Uterus (tissue), 4 donors: ENCODE results near the gene CP. TPM values are rescaled to one million over a fixed set of nuclear protein-coding genes. Genes with fewer than 3 reads are reported as not detected.

Source experiments
- DNase-seq, 2 donors: peaks; one replicate each; pipeline ENCODE4 v3.0.0-alpha.2; 2019 to 2020
- H3K27ac ChIP-seq, 2 donors: fragments of 200-600 bp; sonication (generic); 1 replicate in 1 of 2; 2 replicates in 1 of 2; pipeline ENCODE4 v1.5.1; 2016 to 2018
- H3K27me3 ChIP-seq, 2 donors: fragments of 200-600 bp; sonication (generic); one replicate each; pipeline ENCODE4 v1.5.1; 2018 to 2019; ENCODE audit warnings: control low read depth in 1 of 2
- H3K36me3 ChIP-seq, 2 donors: fragments of 200-600 bp; sonication (generic); one replicate each; pipeline ENCODE4 v1.5.1; 2019; ENCODE audit warnings: control low read depth in 1 of 2
- H3K4me1 ChIP-seq, 2 donors: fragments of 200-600 bp; sonication (generic); one replicate each; pipeline ENCODE4 v1.5.1; 2018 to 2019; ENCODE audit warnings: control low read depth in 1 of 2
- H3K4me3 ChIP-seq, 2 donors: fragments of 200-600 bp; sonication (generic); 1 replicate in 1 of 2; 2 replicates in 1 of 2; pipeline ENCODE4 v1.5.1; 2018 to 2019; ENCODE audit warnings: mild to moderate bottlenecking in 1 of 2
- H3K9me3 ChIP-seq, 2 donors: fragments of 200-600 bp; sonication (generic); one replicate each; pipeline ENCODE4 v1.5.1; 2019; ENCODE audit warnings: control low read depth in 1 of 2
- CTCF ChIP-seq, 4 experiments: fragments of 200-600 bp in 2 of 4; fragments of 450-650 bp in 2 of 4; sonication (generic) in 2 of 4; IDR thresholded peaks; one replicate each; pipeline ENCODE4 v1.5.1; 2016 to 2019; ENCODE audit warnings: antibody characterized with exemption in 4 of 4, mild to moderate bottlenecking in 2 of 4, moderate library complexity in 1 of 4
- POLR2A ChIP-seq, 2 donors: fragments of 450-650 bp; IDR thresholded peaks; one replicate each; pipeline ENCODE4 v1.6.1; 2016; ENCODE audit warnings: antibody characterized with exemption in 2 of 2, mild to moderate bottlenecking in 1 of 2, moderate library complexity in 1 of 2
- intact Hi-C: fragments of 100-400 bp; cut with DNase I; formaldehyde crosslinking; loops from one replicate; pipeline ENCODE4 v1.15.1; 2023; ENCODE audit warnings: low total_unique reads
- total RNA-seq, 4 donors: library from RNA; depleted of rRNA in 3 of 4; stranded (reverse); fragments of >200 nt in 3 of 4; gene quantifications; one replicate each; pipeline versions ENCODE4 v1.1.0 to v1.2.4, GENCODE V29; 2014 to 2023
- donor health status: DM: yes; HTN: yes; CAD: no.

Gene CP
- total RNA-seq, 4 donors from 2014 or later, result 2.2 to 13.3 (median 5.9) TPM

- intact Hi-C loops, result no loop called here
- no peak for DNase-seq
- Histone ChIP-seq H3K9me3 (no peaks in the 10 kb centered on the region), H3K36me3 (no peaks in the 10 kb centered on the region), H3K27ac (no peak overlapping the region), H3K27me3 (no peaks in the 10 kb centered on the region), H3K4me3 (no peak overlapping the region), H3K4me1 (no peaks in the 10 kb centered on the region)
- TF ChIP-seq CTCF (IDR thresholded peaks at IDR 0.05), result no peak
- no peak for TF ChIP-seq POLR2A (IDR thresholded peaks at IDR 0.05)
Measured at GRCh38 chr3:149150436-149150835, 71.2 kb downstream of the CP start.

DNA sequence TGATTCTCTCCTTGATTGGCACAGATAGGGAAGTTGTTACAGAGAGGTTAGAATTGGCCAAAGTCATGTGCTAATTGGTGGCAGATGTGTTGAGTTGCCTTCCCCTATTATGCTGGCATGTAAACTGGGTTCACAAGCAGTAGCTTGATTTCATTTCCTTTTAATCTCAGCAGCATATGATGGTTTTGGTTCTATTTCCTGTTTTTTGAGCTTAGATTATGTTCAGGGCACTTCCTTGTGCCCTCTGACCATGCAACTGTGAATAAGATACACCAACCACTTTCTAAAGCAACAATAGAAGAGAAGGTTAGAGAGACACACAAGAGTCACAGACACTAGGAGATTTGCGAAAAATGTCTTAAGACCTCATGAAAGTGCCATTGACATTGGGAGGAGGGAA is 75.7 kb downstream of the CP start:
- no peaks in the 10 kb centered on the region for H3K27me3 ChIP-seq
- intact Hi-C loops, result no loop called here
- TF ChIP-seq CTCF (IDR thresholded peaks at IDR 0.05) (no peak), POLR2A (IDR thresholded peaks at IDR 0.05) (no peak)
- DNase-seq, result no peak
- no peaks in the 10 kb centered on the region for H3K4me1 ChIP-seq
- no peak overlapping the region for H3K4me3 ChIP-seq
- no peaks in the 10 kb centered on the region for H3K9me3 ChIP-seq
- no peaks in the 10 kb centered on the region for H3K36me3 ChIP-seq
- no peak overlapping the region for H3K27ac ChIP-seq

DNA sequence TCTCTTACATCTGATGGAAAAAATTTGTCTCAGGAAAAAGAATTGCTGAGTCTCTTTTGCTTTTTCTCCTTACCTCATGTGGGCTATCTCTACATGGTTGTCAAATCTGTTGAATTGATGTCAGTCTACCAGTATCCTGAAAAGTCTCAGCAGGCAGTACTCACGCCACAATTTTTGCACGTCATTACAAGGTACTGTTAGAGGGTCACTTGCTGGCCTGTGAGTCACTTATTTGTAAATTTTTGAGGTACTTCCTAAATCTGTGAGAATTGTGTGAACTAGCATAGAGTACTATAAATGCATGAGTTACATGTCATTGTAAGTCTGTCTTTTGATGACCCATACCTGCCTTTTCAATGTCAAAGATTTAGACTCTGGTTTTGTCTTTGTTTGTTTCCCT is 76.3 kb downstream of the CP start:
- Histone ChIP-seq H3K9me3 (no peaks in the 10 kb centered on the region), H3K36me3 (peaks cover 0 to 2% of the 10 kb centered on the region in 2 donors), H3K4me1 (no peaks in the 10 kb centered on the region), H3K27me3 (no peaks in the 10 kb centered on the region), H3K27ac (no peak overlapping the region), H3K4me3 (no peak overlapping the region)
- intact Hi-C loops, result no loop called here
- no peak for TF ChIP-seq POLR2A (IDR thresholded peaks at IDR 0.05)
- no peak for TF ChIP-seq CTCF (IDR thresholded peaks at IDR 0.05)
- DNase-seq, result no peak

GRCh38 chr3:149142682-149143081 is 78.9 kb downstream of the CP start:
- Histone ChIP-seq H3K27me3 (no peaks in the 10 kb centered on the region), H3K4me3 (no peak overlapping the region), H3K27ac (no peak overlapping the region), H3K9me3 (no peaks in the 10 kb centered on the region), H3K4me1 (no peaks in the 10 kb centered on the region), H3K36me3 (peaks cover 0 to 2% of the 10 kb centered on the region in 2 donors)
- no peak for DNase-seq
- TF ChIP-seq CTCF (IDR thresholded peaks at IDR 0.05) (no peak), POLR2A (IDR thresholded peaks at IDR 0.05) (no peak)
- intact Hi-C loops, result no loop called here

- H3K27ac ChIP-seq, result peak overlapping the region; percentile 63 to 68
- no peaks in the 10 kb centered on the region for H3K9me3 ChIP-seq
- DNase-seq, result peak in 1 of 2 donors; percentile 39
- no peaks in the 10 kb centered on the region for H3K36me3 ChIP-seq
- peaks cover 0 to 15% of the 10 kb centered on the region in 2 donors for H3K4me1 ChIP-seq
- intact Hi-C loops, result no loop called here
- H3K4me3 ChIP-seq, result no peak overlapping the region
- no peaks in the 10 kb centered on the region for H3K27me3 ChIP-seq
- no peak for TF ChIP-seq CTCF (IDR thresholded peaks at IDR 0.05)
- TF ChIP-seq POLR2A (IDR thresholded peaks at IDR 0.05), result no peak
Measured at GRCh38 chr3:149134575-149134974, 87.1 kb downstream of the CP start.
